SK-N-SH (cell line): ENCODE measurements around the gene HPX. TPM values are rescaled to one million over a fixed set of nuclear protein-coding genes. Genes with fewer than 3 reads are reported as not detected.

Experiments
- CTCF ChIA-PET: fragments of 300-600, 350-600 bp; formaldehyde crosslinking; extraction: SDS; loops from one replicate; lab custom pipeline; 2021; lab: Yijun Ruan, JAX
- POLR2A ChIA-PET: fragments of 350-600 bp; sonication (Branson Sonifier 250); formaldehyde crosslinking; extraction: SDS; loops from one replicate; lab custom pipeline; 2020; ENCODE audit warnings: antibody characterized with exemption, inconsistent platforms; lab: Yijun Ruan, JAX
- DNase-seq: peaks from one replicate; pipeline ENCODE4 v3.0.0; 2012
- H2AFZ ChIP-seq: fragments of 200-600 bp; sonication (generic); 2 replicates; pipeline ENCODE4 v1.8.1; 2016; ENCODE audit warnings: antibody characterized with exemption, mild to moderate bottlenecking, low read depth
- H3F3A ChIP-seq: fragments of 200-600 bp; sonication (generic); replicated peaks from 2 replicates; pipeline ENCODE3; 2016; ENCODE audit warnings: antibody characterized with exemption, mild to moderate bottlenecking; ENCODE audit not compliant: insufficient read depth
- H3K27ac ChIP-seq, 2 experiments: fragments of 200-500 bp in 1 of 2; fragments of 200-600 bp in 1 of 2; sonication (Bioruptor generic) in 1 of 2; sonication (generic), shearing (Covaris generic) in 1 of 2; 2 replicates each; pipeline versions ENCODE4 v1.5.1 to v1.6.1; 2014 to 2016; ENCODE audit warnings: low read depth in 2 of 2, inconsistent platforms in 1 of 2, low read length in 1 of 2, mild to moderate bottlenecking in 1 of 2, mixed read lengths in 1 of 2
- H3K27me3 ChIP-seq: fragments of 200-600 bp; sonication (generic), shearing (Covaris generic); 2 replicates; pipeline ENCODE4 v1.6.1; 2016; ENCODE audit warnings: mixed run types; ENCODE audit not compliant: insufficient read depth
- H3K36me3 ChIP-seq, 2 experiments: fragments of 200-500 bp in 1 of 2; fragments of 200-600 bp in 1 of 2; sonication (Bioruptor generic) in 1 of 2; sonication (generic) in 1 of 2; replicated peaks in 1 of 2; 2 replicates each; pipeline versions ENCODE3 to v1.5.1; 2014 to 2016; ENCODE audit warnings: low read length in 1 of 2, mild to moderate bottlenecking in 1 of 2; ENCODE audit not compliant: insufficient read depth in 2 of 2, control insufficient read depth in 1 of 2
- H3K4me1 ChIP-seq, 2 experiments: fragments of 200-500 bp in 1 of 2; fragments of 200-600 bp in 1 of 2; sonication (Bioruptor generic) in 1 of 2; sonication (generic), shearing (Covaris generic) in 1 of 2; 2 replicates each; pipeline versions ENCODE4 v1.5.1 to v1.6.1; 2014 to 2016; ENCODE audit warnings: low read depth in 1 of 2, low read length in 1 of 2, mixed run types in 1 of 2; ENCODE audit not compliant: insufficient read depth in 2 of 2, control insufficient read depth in 1 of 2
- H3K4me2 ChIP-seq: fragments of 200-600 bp; sonication (generic), shearing (Covaris generic); 2 replicates; pipeline ENCODE4 v1.6.1; 2017; ENCODE audit warnings: mixed run types
- H3K4me3 ChIP-seq, 2 experiments: fragments of 200-500 bp in 1 of 2; fragments of 200-600 bp in 1 of 2; sonication (Bioruptor generic) in 1 of 2; sonication (generic), shearing (Covaris generic) in 1 of 2; 2 replicates each; pipeline versions ENCODE4 v1.5.1 to v1.8.1; 2014 to 2016; ENCODE audit warnings: low read depth in 2 of 2, inconsistent platforms in 1 of 2, low read length in 1 of 2, mild to moderate bottlenecking in 1 of 2, mixed read lengths in 1 of 2, moderate library complexity in 1 of 2
- H3K79me2 ChIP-seq: fragments of 200-600 bp; sonication (generic); 2 replicates; pipeline ENCODE4 v1.8.1; 2017; ENCODE audit warnings: mild to moderate bottlenecking; ENCODE audit not compliant: insufficient read depth
- H3K9ac ChIP-seq: fragments of 200-600 bp; sonication (generic); 2 replicates; pipeline ENCODE4 v1.6.1; 2017; ENCODE audit warnings: mixed run types
- H3K9me2 ChIP-seq: fragments of 200-600 bp; sonication (generic); 2 replicates; pipeline ENCODE4 v1.6.1; 2017; ENCODE audit warnings: mixed run types
- H3K9me3 ChIP-seq: fragments of 200-600 bp; sonication (generic); 2 replicates; pipeline ENCODE4 v1.6.1; 2017; ENCODE audit warnings: mixed run types, mild to moderate bottlenecking, moderate library complexity
- H4K20me1 ChIP-seq: fragments of 200-600 bp; sonication (generic); 2 replicates; pipeline ENCODE4 v1.6.1; 2017; ENCODE audit warnings: mild to moderate bottlenecking, mixed run types; ENCODE audit not compliant: insufficient read depth
- CHD2 ChIP-seq: fragments of 150-350 bp; IDR thresholded peaks from 2 replicates; pipeline ENCODE4 v1.6.1; 2018; ENCODE audit warnings: low read length; ENCODE audit not compliant: partially characterized antibody
- CTCF ChIP-seq: fragments of 200-600 bp; sonication (generic); IDR thresholded peaks from 2 replicates; pipeline ENCODE4 v1.6.1; 2017; ENCODE audit warnings: antibody characterized with exemption, mild to moderate bottlenecking, moderate library complexity
- EP300 ChIP-seq, 2 experiments: IDR thresholded peaks; 2 replicates each; pipeline versions ENCODE4 v1.4.0 to v1.6.1; 2012; ENCODE audit warnings: borderline replicate concordance in 1 of 2, low read depth in 1 of 2, low read length in 1 of 2
- FOSL2 ChIP-seq: IDR thresholded peaks from 2 replicates; pipeline ENCODE4 v1.4.0; 2012; ENCODE audit warnings: low read depth, mild to moderate bottlenecking, moderate library complexity, borderline replicate concordance
- FOXJ3 ChIP-seq: sonication (generic); formaldehyde crosslinking; IDR thresholded peaks from 2 replicates; pipeline ENCODE4 v1.5.1; 2020; ENCODE audit warnings: mild to moderate bottlenecking, missing genetic modification reagents
- FOXM1 ChIP-seq: IDR thresholded peaks from 2 replicates; pipeline ENCODE4 v1.4.0; 2012; ENCODE audit warnings: low read depth, mild to moderate bottlenecking
- GATA2 ChIP-seq: sonication (generic); formaldehyde crosslinking; IDR thresholded peaks from 2 replicates; pipeline ENCODE4 v1.5.0; 2020; ENCODE audit warnings: mild to moderate bottlenecking, missing genetic modification reagents
- IRF3 ChIP-seq: fragments of 150-350 bp; IDR thresholded peaks from 2 replicates; pipeline ENCODE4 v1.6.1; 2016; ENCODE audit warnings: mild to moderate bottlenecking, low read depth, low read length
- JUND ChIP-seq: IDR thresholded peaks from 2 replicates; pipeline ENCODE4 v1.4.0; 2012
- MXI1 ChIP-seq: IDR thresholded peaks from 2 replicates; pipeline ENCODE4 v1.6.1; 2012; ENCODE audit warnings: mild to moderate bottlenecking, low read depth, low read length, improper control_type of control experiment
- NFIC ChIP-seq: IDR thresholded peaks from 2 replicates; pipeline ENCODE4 v1.4.0; 2012; ENCODE audit warnings: borderline replicate concordance
- POLR2AphosphoS5 ChIP-seq: IDR thresholded peaks from 2 replicates; pipeline ENCODE4 v1.6.1; 2012; ENCODE audit warnings: low read depth, low read length
- RCOR1 ChIP-seq: fragments of 150-350 bp; IDR thresholded peaks from 2 replicates; pipeline ENCODE4 v1.6.1; 2017; ENCODE audit warnings: antibody characterized with exemption, low read length
- SMC3 ChIP-seq: IDR thresholded peaks from 2 replicates; pipeline ENCODE4 v1.6.1; 2012; ENCODE audit warnings: low read depth, low read length, improper control_type of control experiment
- TCF12 ChIP-seq: IDR thresholded peaks from 2 replicates; pipeline ENCODE4 v1.4.0; 2012
- TEAD4 ChIP-seq: IDR thresholded peaks from 2 replicates; pipeline ENCODE4 v1.4.0; 2012; ENCODE audit warnings: mild to moderate bottlenecking, borderline replicate concordance; ENCODE audit not compliant: insufficient read depth
- USF1 ChIP-seq: IDR thresholded peaks from 2 replicates; pipeline ENCODE4 v1.4.0; 2012; ENCODE audit warnings: low read depth, borderline replicate concordance
- USF2 ChIP-seq: fragments of 150-350 bp; IDR thresholded peaks from 2 replicates; pipeline ENCODE4 v1.6.1; 2017; ENCODE audit warnings: antibody characterized with exemption, low read length, low read depth, borderline replicate concordance
- WGBS: methylation state at CpG from one replicate; pipeline ENCODE4 v1.1.6; 2017; ENCODE audit warnings: low lambda C conversion rate; 5-methylcytosine and 5-hydroxymethylcytosine counted together
- polyA plus RNA-seq, 3 experiments: library from polyadenylated mRNA; depleted of rRNA; stranded (reverse); fragments of >200 nt; gene quantifications; 2 replicates each; pipeline ENCODE4 v1.2.3, GENCODE V29; 2012

Gene HPX
- polyA plus RNA-seq, 1 of the 3 experiments (the other 2 are of a cell fraction) = 1.8 TPM

GRCh38 chr11:6457581-6458320 lies 17.0 kb upstream of the HPX start:
- H4K20me1 ChIP-seq = no peaks in the 10 kb centered on the region
- peaks cover 19 to 49% of the 10 kb centered on the region in 2 experiments for H3K36me3 ChIP-seq
- H3K9me2 ChIP-seq = no peaks in the 10 kb centered on the region
- H3K4me3 ChIP-seq = no peak overlapping the region
- no peaks in the 10 kb centered on the region for H3K27me3 ChIP-seq
- H3K4me2 ChIP-seq = no peak overlapping the region
- WGBS = 97% methylated on average over 19 of the region's 26 CpGs
- H3K9me3 ChIP-seq = no peaks in the 10 kb centered on the region
- no peak for TF ChIP-seq TEAD4
- TF ChIP-seq USF1 = no peak
- TF ChIP-seq NFIC = no peak
- TF ChIP-seq FOXJ3 (CRISPR knock-in tag) = no peak
- TF ChIP-seq USF2 = no peak
- TF ChIP-seq GATA2 (CRISPR knock-in tag) = no peak
- TF ChIP-seq CHD2 = no peak
- no peak for TF ChIP-seq IRF3
- no peak for TF ChIP-seq CTCF
- no peak for TF ChIP-seq TCF12
- no peak for TF ChIP-seq SMC3
- TF ChIP-seq JUND = no peak
- TF ChIP-seq MXI1 = no peak
- no peak for TF ChIP-seq EP300 (IDR thresholded peaks at IDR 0.05; ENCODE audit: borderline replicate concordance in 1 of 2, low read depth in 1 of 2, low read length in 1 of 2)
- TF ChIP-seq FOSL2 = no peak
- no peak for TF ChIP-seq RCOR1
- no peak for TF ChIP-seq POLR2AphosphoS5
- no peak for TF ChIP-seq FOXM1
- no peaks in the 10 kb centered on the region for H3F3A ChIP-seq
- no peak overlapping the region for H3K27ac ChIP-seq
- no peaks in the 10 kb centered on the region for H3K79me2 ChIP-seq
- no peak for DNase-seq
- H3K4me1 ChIP-seq = no peaks in the 10 kb centered on the region
- ChIA-PET POLR2A (no interaction called here), CTCF (interaction anchor here (6.2 kb wide), 1 partner anchor 14 kb away, joined by 51 read pairs; no protein-coding TSS in a partner anchor)
- no peak overlapping the region for H3K9ac ChIP-seq
- H2AFZ ChIP-seq = no peak overlapping the region
